H1 (cell line): ENCODE measurements around the gene RRAD. TPM values are rescaled to one million over a fixed set of nuclear protein-coding genes. Genes with fewer than 3 reads are reported as not detected.

Source experiments
- CBX5 ChIP-seq: fragments of 300-800, 300-1000 bp; sonication (generic); IDR thresholded peaks from 2 replicates; pipeline ENCODE4 v1.7.1; 2016; ENCODE audit warnings: antibody characterized with exemption, low read length, low read depth
- RBBP5 ChIP-seq: IDR thresholded peaks from 2 replicates; pipeline ENCODE4 v1.7.1; 2012; ENCODE audit warnings: low read depth, mild to moderate bottlenecking, inconsistent platforms, low read length, moderate library complexity, borderline replicate concordance
- SP2 ChIP-seq: IDR thresholded peaks from 2 replicates; pipeline ENCODE4 v1.6.1; 2012; ENCODE audit warnings: mild to moderate bottlenecking, low read length, inconsistent platforms
- polyA plus RNA-seq, 7 experiments: library from polyadenylated mRNA; depleted of rRNA in 3 of 7; stranded (reverse) in 5 of 7; unstranded in 2 of 7; fragments of >200 nt in 5 of 7; fragments of 200-250 nt in 2 of 7; gene quantifications; 1 replicate in 5 of 7; 2 replicates in 1 of 7; 4 replicates in 1 of 7; pipeline versions ENCODE4 v1.2.1 to v1.2.3, GENCODE V29; 2011 to 2013; ENCODE audit warnings: missing spikeins in 2 of 7, mixed read lengths in 2 of 7
- total RNA-seq: library from RNA; stranded (reverse); fragmentation: NEBNext Ultra II Directional; extraction: Animal tissue kit (Norgen Biotek cat#: 25700); gene quantifications from 2 replicates; pipeline ENCODE4 v1.2.1, GENCODE V29; 2021
- TF ChIP-seq, protein P1 (sequence below): IDR thresholded peaks from 2 replicates; pipeline ENCODE4 v1.6.1; 2012; ENCODE audit warnings: inconsistent platforms
- TF ChIP-seq, protein P2 (sequence below): IDR thresholded peaks from 2 replicates; pipeline ENCODE4 v1.6.1; 2012; ENCODE audit warnings: low read length, inconsistent platforms

Gene RRAD
- total and polyA plus RNA-seq, 2 of the 8 experiments (the other 6 are each of a cell fraction or from before 2014, with no cell fraction given) = 0.17 TPM; not detected in 1

DNA sequence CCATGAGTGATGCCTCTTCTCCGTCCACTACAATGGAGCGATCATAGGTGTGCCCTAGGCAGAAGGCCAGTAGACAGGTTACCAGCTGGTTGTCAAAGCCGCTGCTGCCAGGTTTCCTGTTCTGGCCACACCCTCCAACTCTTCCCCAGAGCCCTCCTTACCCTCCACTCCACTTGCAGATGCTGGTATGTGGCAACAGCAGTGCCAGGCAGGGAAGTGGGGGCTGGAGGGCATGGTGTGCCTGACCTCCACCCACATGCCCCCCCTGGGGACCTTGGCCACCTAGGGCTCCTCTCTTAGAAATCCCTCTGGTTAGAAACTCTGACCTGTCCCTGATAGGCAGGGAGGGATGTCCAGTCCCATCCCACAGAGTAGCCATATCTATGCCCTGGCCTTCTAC, 1.5 kb downstream of the RRAD start (continued):
- TF ChIP-seq, protein P1, sequence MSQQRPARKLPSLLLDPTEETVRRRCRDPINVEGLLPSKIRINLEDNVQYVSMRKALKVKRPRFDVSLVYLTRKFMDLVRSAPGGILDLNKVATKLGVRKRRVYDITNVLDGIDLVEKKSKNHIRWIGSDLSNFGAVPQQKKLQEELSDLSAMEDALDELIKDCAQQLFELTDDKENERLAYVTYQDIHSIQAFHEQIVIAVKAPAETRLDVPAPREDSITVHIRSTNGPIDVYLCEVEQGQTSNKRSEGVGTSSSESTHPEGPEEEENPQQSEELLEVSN = no peak
- TF ChIP-seq SP2 (no peak), RBBP5 (no peak), CBX5 (no peak)
- TF ChIP-seq, protein P2, sequence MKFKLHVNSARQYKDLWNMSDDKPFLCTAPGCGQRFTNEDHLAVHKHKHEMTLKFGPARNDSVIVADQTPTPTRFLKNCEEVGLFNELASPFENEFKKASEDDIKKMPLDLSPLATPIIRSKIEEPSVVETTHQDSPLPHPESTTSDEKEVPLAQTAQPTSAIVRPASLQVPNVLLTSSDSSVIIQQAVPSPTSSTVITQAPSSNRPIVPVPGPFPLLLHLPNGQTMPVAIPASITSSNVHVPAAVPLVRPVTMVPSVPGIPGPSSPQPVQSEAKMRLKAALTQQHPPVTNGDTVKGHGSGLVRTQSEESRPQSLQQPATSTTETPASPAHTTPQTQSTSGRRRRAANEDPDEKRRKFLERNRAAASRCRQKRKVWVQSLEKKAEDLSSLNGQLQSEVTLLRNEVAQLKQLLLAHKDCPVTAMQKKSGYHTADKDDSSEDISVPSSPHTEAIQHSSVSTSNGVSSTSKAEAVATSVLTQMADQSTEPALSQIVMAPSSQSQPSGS = no peak
